Smooth muscle cell (in vitro differentiated cells): ENCODE measurements around the gene KCNC3. TPM values are rescaled to one million over a fixed set of nuclear protein-coding genes. Genes with fewer than 3 reads are reported as not detected.

ENCODE experiments used
- DNase-seq: peaks from one replicate; lab custom pipeline; 2025; ENCODE audit not compliant: unreplicated experiment; lab: John Stamatoyannopoulos, UW
- H2AFZ ChIP-seq: fragments of 200-600 bp; sonication (generic); 2 replicates; pipeline ENCODE4 v1.6.0; 2016; ENCODE audit warnings: antibody characterized with exemption, low read depth, mild to moderate bottlenecking
- H3F3A ChIP-seq: fragments of 200-600 bp; sonication (generic); 2 replicates; pipeline ENCODE4 v1.6.0; 2017; ENCODE audit warnings: antibody characterized with exemption, low read depth
- H3K27ac ChIP-seq: fragments of 200-600 bp; sonication (generic); 2 replicates; pipeline ENCODE4 v1.5.1; 2016; ENCODE audit warnings: low read depth, mild to moderate bottlenecking
- H3K27me3 ChIP-seq: fragments of 200-600 bp; sonication (generic); 2 replicates; pipeline ENCODE4 v1.6.1; 2016; ENCODE audit warnings: low read depth, mild to moderate bottlenecking
- H3K36me3 ChIP-seq: fragments of 200-600 bp; sonication (generic); 2 replicates; pipeline ENCODE4 v1.5.1; 2016; ENCODE audit warnings: low read depth
- H3K4me1 ChIP-seq: fragments of 200-600 bp; sonication (generic); 2 replicates; pipeline ENCODE4 v1.5.1; 2016; ENCODE audit warnings: low read depth
- H3K4me2 ChIP-seq: fragments of 200-600 bp; sonication (generic); 2 replicates; pipeline ENCODE4 v1.6.0; 2016; ENCODE audit warnings: mild to moderate bottlenecking
- H3K4me3 ChIP-seq: fragments of 200-600 bp; sonication (generic); 2 replicates; pipeline ENCODE4 v1.5.1; 2016; ENCODE audit warnings: mild to moderate bottlenecking
- H3K79me2 ChIP-seq: fragments of 200-600 bp; sonication (generic); 2 replicates; pipeline ENCODE4 v1.6.0; 2016; ENCODE audit warnings: low read depth, mild to moderate bottlenecking
- H3K9ac ChIP-seq: fragments of 200-600 bp; sonication (generic); 2 replicates; pipeline ENCODE4 v1.6.0; 2016; ENCODE audit warnings: low read depth
- H3K9me3 ChIP-seq: fragments of 200-600 bp; sonication (generic); replicated peaks from 2 replicates; pipeline ENCODE4 v1.5.1; 2016; ENCODE audit warnings: low read depth
- H4K20me1 ChIP-seq: fragments of 200-600 bp; sonication (generic); 2 replicates; pipeline ENCODE4 v1.6.0; 2016; ENCODE audit warnings: low read depth
- CTCF ChIP-seq: fragments of 200-600 bp; sonication (generic); IDR thresholded peaks from 2 replicates; pipeline ENCODE4 v1.5.1; 2017; ENCODE audit warnings: borderline replicate concordance, mild to moderate bottlenecking, antibody characterized with exemption; ENCODE audit not compliant: insufficient read depth, poor library complexity, severe bottlenecking
- WGBS: methylation state at CpG from one replicate; pipeline ENCODE4 v1.1.7; 2016; ENCODE audit warnings: low lambda C conversion rate; 5-methylcytosine and 5-hydroxymethylcytosine counted together
- polyA plus RNA-seq: library from polyadenylated mRNA; unstranded; fragments of >200 nt; fragmentation: Nextera tagmentation; extraction: Ambion mirVana; gene quantifications from 2 replicates; pipeline ENCODE4 v1.2.1, GENCODE V29; 2016
- total RNA-seq: library from RNA; depleted of rRNA; stranded (reverse); fragments of >200 nt; gene quantifications from 2 replicates; pipeline ENCODE4 v1.2.3, GENCODE V29; 2014

The KCNC3 gene
- total and polyA plus RNA-seq, 2 experiments from 2014 or later = 0.46 to 1.4 TPM

- no peak for TF ChIP-seq CTCF
- Histone ChIP-seq H3K36me3 (no peaks in the 10 kb centered on the region), H2AFZ (no peak overlapping the region), H3K79me2 (no peaks in the 10 kb centered on the region), H3K4me1 (no peaks in the 10 kb centered on the region), H3K4me2 (no peak overlapping the region), H3K9ac (no peak overlapping the region), H3K9me3 (peaks cover 12% of the 10 kb centered on the region), H3K27me3 (no peaks in the 10 kb centered on the region), H3K4me3 (no peak overlapping the region), H3K27ac (no peak overlapping the region), H4K20me1 (no peaks in the 10 kb centered on the region), H3F3A (no peaks in the 10 kb centered on the region)
- DNase-seq = no peak
- WGBS = 90% methylated on average over 5 of the region's 5 CpGs
Observed at GRCh38 chr19:50288954-50289353, 40.2 kb downstream of the KCNC3 start.

DNA sequence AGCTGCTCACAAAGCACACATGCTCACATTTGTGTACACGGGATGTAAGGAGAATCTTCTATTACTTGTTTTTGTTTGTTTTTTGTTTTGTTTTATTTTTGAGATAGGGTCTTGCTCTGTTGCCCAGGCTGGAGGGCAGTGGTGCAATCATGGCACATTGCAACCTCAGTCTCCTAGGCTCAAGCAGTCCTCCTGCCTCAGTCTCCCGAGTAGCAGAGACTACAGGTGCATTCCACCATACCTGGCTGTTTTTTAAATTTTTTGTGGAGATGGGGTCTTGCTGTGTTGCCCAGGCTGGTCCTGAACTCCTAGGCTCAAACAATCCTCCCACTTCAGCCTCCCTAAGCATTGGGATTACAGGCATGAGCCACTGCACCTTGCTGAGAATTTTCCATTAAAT is 41.8 kb downstream of the KCNC3 start:
- Histone ChIP-seq H3K9me3 (peaks cover 12% of the 10 kb centered on the region), H2AFZ (no peak overlapping the region)
- 77% methylated on average over 2 of the region's 2 CpGs for WGBS

GRCh38 chr19:50286443-50286842 is 42.7 kb downstream of the KCNC3 start:
- no peaks in the 10 kb centered on the region for H3K36me3 ChIP-seq
- no peaks in the 10 kb centered on the region for H4K20me1 ChIP-seq
- H3K79me2 ChIP-seq = no peaks in the 10 kb centered on the region
- no peak for DNase-seq
- H3K9ac ChIP-seq = no peak overlapping the region
- H3K4me1 ChIP-seq = no peaks in the 10 kb centered on the region
- H2AFZ ChIP-seq = no peak overlapping the region
- no peak overlapping the region for H3K4me3 ChIP-seq
- H3K27ac ChIP-seq = no peak overlapping the region
- H3K27me3 ChIP-seq = no peaks in the 10 kb centered on the region
- no peaks in the 10 kb centered on the region for H3F3A ChIP-seq
- H3K9me3 ChIP-seq = peaks cover 12% of the 10 kb centered on the region
- no peak overlapping the region for H3K4me2 ChIP-seq
- TF ChIP-seq CTCF = no peak
- WGBS = 97% methylated on average over 17 of the region's 18 CpGs

More for the DNA sequence above, 41.8 kb downstream of the KCNC3 start:
- Histone ChIP-seq H3K79me2 (no peaks in the 10 kb centered on the region), H3K4me1 (no peaks in the 10 kb centered on the region), H3K9ac (no peak overlapping the region), H3K27ac (no peak overlapping the region), H3F3A (no peaks in the 10 kb centered on the region), H3K27me3 (no peaks in the 10 kb centered on the region), H3K36me3 (no peaks in the 10 kb centered on the region), H3K4me3 (no peak overlapping the region), H3K4me2 (no peak overlapping the region), H4K20me1 (no peaks in the 10 kb centered on the region)
- TF ChIP-seq CTCF = no peak
- DNase-seq = no peak

GRCh38 chr19:50285833-50286232 is 43.3 kb downstream of the KCNC3 start:
- DNase-seq = no peak
- no peaks in the 10 kb centered on the region for H3K36me3 ChIP-seq

More at GRCh38 chr19:50285833-50286232, 43.3 kb downstream of the KCNC3 start:
- H3K4me2 ChIP-seq = no peak overlapping the region
- no peaks in the 10 kb centered on the region for H3K79me2 ChIP-seq
- no peaks in the 10 kb centered on the region for H3F3A ChIP-seq
- no peak overlapping the region for H3K9ac ChIP-seq
- no peak overlapping the region for H3K27ac ChIP-seq
- no peaks in the 10 kb centered on the region for H4K20me1 ChIP-seq
- peaks cover 12% of the 10 kb centered on the region for H3K9me3 ChIP-seq
- no peak for TF ChIP-seq CTCF
- no peak overlapping the region for H3K4me3 ChIP-seq
- no peaks in the 10 kb centered on the region for H3K4me1 ChIP-seq
- WGBS = 86% methylated on average over 2 of the region's 2 CpGs
- no peaks in the 10 kb centered on the region for H3K27me3 ChIP-seq
- H2AFZ ChIP-seq = no peak overlapping the region
